Measurements from ENCODE around the gene TLR9.

GRCh38 chr3:52257911-52258310, 32.5 kb upstream of the TLR9 start:
- TF ChIP-seq CTCF (IDR thresholded peaks at IDR 0.05) (no peak), POLR2A (IDR thresholded peaks at IDR 0.05) (no peak)

All from uterus (tissue), 2 donors.